Neural progenitor cell (in vitro differentiated cells): Measurements from ENCODE around the gene SLC6A11.

Source experiments
- CTCF ChIP-seq: fragments of 200-600 bp; sonication (generic); IDR thresholded peaks from 2 replicates; pipeline ENCODE4 v1.5.1; 2017; ENCODE audit warnings: antibody characterized with exemption, mild to moderate bottlenecking
- EZH2 ChIP-seq: fragments of 200-600 bp; sonication (generic); IDR thresholded peaks from 2 replicates; pipeline ENCODE4 v1.6.1; 2017; ENCODE audit warnings: antibody characterized with exemption, mild to moderate bottlenecking, moderate library complexity
- EZH2phosphoT487 ChIP-seq: fragments of 200-600 bp; sonication (generic); IDR thresholded peaks from 2 replicates; pipeline ENCODE4 v1.6.1; 2017; ENCODE audit warnings: antibody characterized with exemption

- TF ChIP-seq EZH2phosphoT487 = no peak
- no peak for TF ChIP-seq CTCF
- TF ChIP-seq EZH2 = no peak
These were observed 94.3 kb downstream of the SLC6A11 start for GRCh38 chr3:10910367-10910766.
